Hindlimb muscle (tissue), 1 donor: Measurements from ENCODE around the gene TRPM5. TPM values are rescaled to one million over a fixed set of nuclear protein-coding genes. Genes with fewer than 3 reads are reported as not detected.
"Not testable (repeated sequence)": the region's sequence is repeated elsewhere in the genome, so short reads cannot be mapped to it uniquely, and the experiment has no call there.

ENCODE experiments used
- DNase-seq: peaks from one replicate; pipeline ENCODE4 v3.0.0-alpha.2; 2013
- polyA plus RNA-seq: library from polyadenylated mRNA; unstranded; fragments of 120-200 nt; gene quantifications from one replicate; pipeline ENCODE4 v1.2.1, GENCODE V29; 2013; ENCODE audit not compliant: insufficient read length

Gene TRPM5, protein sequence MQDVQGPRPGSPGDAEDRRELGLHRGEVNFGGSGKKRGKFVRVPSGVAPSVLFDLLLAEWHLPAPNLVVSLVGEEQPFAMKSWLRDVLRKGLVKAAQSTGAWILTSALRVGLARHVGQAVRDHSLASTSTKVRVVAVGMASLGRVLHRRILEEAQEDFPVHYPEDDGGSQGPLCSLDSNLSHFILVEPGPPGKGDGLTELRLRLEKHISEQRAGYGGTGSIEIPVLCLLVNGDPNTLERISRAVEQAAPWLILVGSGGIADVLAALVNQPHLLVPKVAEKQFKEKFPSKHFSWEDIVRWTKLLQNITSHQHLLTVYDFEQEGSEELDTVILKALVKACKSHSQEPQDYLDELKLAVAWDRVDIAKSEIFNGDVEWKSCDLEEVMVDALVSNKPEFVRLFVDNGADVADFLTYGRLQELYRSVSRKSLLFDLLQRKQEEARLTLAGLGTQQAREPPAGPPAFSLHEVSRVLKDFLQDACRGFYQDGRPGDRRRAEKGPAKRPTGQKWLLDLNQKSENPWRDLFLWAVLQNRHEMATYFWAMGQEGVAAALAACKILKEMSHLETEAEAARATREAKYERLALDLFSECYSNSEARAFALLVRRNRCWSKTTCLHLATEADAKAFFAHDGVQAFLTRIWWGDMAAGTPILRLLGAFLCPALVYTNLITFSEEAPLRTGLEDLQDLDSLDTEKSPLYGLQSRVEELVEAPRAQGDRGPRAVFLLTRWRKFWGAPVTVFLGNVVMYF (N-terminal part only)
- 0.08 TPM for polyA plus RNA-seq

DNA sequence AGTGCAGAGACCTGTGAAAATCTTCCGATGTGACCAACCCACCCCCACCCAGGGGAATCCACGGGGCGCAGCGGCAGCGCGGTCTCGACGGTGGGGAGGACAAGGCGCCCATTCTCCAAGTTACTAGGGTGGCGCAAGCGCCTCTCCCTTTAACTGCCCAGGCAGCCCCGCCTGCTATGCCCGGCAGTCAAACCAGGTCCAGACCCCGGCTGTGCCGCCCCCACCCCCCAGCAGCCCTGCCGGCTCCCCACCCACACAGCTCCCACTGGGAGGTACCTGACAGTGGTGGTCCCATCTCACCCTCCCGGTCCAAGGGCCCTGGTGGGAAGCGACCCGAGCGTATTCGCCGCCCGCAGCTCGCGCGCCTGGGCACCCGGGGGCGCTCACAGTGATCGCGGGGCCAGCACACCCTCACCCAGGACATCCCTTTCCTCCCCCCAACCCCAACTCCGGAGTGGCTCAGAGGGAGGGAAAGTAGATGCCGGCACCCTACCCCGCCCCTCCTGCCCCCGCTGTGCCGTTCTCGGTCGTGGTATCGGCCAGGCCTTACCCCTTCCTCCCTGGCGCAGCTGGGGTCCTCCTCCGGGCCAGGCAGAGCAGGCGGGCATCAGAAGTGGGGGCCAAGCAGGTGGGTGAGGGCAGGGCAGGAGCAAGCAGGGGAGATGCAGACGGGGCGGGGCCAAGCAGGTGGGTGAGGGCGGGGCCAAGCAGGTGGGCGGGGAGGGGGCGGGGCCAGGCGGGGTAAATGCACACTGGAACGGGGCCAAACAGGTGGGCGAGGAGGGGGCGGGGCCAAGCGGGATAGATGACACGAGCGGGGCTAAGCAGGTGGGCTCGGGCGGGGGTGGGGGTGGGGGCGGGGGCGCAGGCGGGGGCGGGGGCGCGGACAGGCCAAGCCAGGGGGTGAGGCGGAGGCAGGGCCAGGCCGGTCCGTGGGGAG, at the start of gene TRPM5:
Gene TRPM5 (minus strand): TSS at position 634 of the 940 bp plus-strand sequence. CDS start 21,478 bp downstream, outside the sequence.
- no peak for DNase-seq

DNA sequence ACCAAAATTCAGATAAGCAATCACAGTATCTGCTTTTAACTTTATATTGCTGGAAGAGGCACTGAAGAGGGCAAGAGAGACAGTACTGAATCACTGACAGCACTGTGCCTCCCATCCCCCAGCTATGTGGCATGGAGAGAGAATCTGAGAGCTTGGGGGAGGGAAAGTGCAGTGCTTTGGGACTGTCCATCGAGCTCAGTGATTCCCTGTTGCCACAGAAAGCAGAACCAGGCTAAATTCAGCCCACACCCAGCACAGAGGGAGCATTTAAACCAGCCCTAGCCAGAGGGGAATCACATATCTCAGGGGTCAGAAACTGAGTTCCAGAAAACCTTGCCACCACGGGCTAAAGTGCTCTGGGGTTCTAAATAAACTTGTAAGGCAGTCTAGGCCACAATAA, 44.8 kb upstream of the TRPM5 start:
- no peak for DNase-seq

DNA sequence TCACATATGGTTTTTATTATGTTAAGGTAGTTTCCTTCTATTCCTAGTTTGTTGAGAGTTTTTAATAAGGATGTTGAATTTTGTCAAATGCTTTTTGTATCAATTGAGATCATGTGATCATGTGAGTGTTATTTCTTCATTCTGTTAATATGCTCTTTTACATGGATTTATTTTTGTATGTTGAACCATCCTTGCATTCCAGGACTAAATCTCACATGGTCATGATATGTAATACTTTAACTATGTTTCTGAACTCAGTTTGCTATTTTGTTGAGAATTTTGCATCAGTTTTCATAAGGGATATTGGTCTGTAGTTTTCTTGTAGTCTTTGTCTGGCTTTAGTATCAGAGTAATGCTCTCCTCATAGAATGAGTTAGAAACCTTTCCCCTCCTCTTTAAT, 43.7 kb upstream of the TRPM5 start:
- no peak for DNase-seq

DNA sequence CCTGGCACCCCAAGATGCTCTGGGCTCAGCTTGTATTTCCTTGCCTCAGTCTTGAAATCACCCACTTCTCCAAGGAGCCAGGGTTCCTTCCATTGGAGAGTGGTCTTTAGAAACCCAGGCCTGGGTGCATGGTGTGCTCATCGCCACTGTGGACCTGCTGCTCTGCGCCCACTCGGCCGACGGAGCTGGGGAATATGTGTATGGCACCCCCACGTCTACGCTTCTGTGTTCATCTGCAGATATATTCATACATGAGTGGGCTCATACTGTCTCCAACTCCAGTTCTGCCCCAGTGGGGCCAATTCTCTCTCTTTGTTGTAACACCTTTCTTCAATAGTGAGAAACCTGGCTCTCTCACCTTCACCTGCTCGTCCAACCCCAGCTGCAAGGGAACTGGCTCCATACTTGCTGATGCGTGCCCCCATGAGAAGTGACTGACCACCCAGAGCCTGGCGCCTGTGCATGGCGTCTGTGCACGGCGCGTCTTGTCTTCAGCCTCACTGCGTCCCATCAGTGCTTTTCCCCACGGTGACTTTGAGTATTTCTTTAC, 40.3 kb upstream of the TRPM5 start:
- no peak for DNase-seq

- DNase-seq = no peak
Measured at GRCh38 chr11:2483426-2483825, 39.1 kb upstream of the TRPM5 start.

- no peak for DNase-seq
Measured at GRCh38 chr11:2482745-2483144, 38.4 kb upstream of the TRPM5 start.

DNA sequence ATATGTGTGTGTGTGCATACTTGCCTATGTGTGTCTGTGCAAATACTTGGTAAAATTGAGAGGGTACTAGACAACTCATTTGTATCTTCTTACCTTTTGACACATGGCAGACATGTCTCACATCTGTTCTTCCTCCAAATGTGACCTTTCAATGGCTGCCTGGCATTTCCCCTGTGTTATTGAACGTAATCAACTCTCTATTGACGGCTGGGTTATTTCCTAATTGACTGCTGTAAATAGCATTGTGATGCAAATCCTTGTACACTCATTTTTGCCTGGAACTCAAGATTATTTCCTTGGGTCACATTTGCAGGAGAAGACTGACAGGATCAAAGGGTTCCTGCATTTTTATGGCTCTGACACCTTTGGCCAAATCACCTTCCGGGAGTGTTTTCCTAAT, 37.9 kb upstream of the TRPM5 start:
- no peak for DNase-seq

GRCh38 chr11:2481253-2481652, 36.9 kb upstream of the TRPM5 start:
- DNase-seq = no peak

DNA sequence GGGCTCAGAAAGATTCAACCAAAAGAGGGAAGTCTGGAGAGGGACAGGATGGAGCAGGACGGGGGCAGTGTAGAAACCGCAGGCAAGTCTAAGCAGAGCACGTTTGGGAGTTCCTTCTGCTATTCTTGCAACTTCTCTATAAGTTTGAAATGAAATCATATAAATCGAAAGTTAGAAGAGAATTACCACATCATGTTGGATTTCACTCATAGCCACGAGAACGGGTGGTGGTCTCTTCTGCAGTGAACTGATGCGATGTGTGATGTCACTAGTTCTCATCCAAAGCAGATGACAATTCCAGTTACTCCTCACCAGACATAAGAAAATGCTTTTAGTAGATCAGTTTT, 36.5 kb upstream of the TRPM5 start:
- DNase-seq = no peak

GRCh38 chr11:2480067-2480873, 36.0 kb upstream of the TRPM5 start:
- not testable (repeated sequence) for DNase-seq

DNA sequence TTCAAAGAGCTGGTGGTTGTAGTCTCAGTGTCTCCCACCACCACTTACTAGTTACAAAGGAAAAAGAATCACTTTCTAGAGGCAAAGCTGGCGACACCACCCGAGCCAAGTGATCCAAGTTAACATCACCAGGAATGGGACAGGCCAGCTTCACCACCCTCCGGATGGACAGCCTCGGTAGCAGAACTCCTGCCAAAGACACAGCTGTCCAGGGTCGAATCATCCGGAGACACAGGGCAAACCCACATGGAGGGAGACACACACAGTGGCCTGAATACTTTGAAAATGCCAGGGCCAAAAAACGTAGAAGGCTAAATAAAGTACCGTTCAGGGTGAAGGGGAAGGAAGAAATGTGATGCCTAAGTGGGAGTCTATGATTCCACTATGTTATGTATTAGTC, 33.6 kb upstream of the TRPM5 start:
- DNase-seq = no peak

DNA sequence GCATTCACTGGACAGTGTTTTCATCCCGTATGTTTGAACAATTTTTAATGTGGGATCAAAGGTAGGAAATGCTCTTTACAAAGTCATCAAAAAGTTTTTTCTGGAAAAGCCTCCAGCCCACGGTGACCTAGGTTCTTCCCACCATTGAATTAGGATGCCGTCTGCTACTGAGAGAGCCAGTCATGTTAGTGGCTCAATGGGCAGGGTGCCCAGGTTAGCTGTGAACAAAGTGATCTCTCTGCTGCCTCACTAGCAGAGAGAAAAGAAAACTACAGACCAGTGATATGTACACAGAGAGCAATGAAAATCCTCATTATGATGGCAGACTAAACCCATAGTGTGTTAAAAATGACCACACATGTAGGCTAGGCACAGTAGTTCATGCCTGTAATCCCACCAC, 32.9 kb upstream of the TRPM5 start:
- DNase-seq = no peak

DNA sequence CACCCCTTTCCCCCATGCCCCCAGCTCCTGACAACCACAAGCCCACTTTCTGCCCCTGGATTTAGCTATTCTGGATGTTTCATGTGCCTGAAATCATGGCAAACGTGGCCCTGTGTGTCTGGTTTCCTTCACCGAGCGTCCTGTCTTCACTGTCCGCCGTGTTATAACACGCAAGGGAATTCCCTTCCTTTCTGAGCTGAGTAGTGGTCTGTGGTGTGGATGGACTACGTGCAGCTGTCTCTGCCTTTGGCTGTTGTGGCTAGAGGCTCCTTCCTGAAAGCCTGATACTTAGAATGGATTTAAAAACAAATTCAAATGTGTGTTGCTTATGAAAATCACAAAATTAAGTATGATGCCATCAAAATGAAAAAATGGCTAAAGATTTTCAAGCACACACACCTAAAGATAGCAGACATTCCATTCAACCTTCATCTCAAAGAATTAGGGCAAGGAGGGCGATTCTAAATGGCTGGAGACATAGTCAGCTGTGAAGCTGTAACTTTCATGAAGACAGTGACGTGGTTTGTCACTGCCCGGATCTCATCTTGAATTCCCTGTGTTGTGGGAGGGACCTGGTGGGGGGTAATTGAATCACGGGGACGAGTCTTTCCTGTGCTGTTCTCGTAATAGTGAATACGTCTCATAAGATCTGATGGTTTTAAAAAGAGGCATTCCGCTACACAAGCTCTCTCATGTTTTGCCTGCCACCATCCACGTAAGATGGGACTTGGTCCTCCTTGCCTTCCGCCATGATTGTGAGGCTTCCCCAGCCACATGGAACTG, 31.0 kb upstream of the TRPM5 start:
- no peak for DNase-seq

DNA sequence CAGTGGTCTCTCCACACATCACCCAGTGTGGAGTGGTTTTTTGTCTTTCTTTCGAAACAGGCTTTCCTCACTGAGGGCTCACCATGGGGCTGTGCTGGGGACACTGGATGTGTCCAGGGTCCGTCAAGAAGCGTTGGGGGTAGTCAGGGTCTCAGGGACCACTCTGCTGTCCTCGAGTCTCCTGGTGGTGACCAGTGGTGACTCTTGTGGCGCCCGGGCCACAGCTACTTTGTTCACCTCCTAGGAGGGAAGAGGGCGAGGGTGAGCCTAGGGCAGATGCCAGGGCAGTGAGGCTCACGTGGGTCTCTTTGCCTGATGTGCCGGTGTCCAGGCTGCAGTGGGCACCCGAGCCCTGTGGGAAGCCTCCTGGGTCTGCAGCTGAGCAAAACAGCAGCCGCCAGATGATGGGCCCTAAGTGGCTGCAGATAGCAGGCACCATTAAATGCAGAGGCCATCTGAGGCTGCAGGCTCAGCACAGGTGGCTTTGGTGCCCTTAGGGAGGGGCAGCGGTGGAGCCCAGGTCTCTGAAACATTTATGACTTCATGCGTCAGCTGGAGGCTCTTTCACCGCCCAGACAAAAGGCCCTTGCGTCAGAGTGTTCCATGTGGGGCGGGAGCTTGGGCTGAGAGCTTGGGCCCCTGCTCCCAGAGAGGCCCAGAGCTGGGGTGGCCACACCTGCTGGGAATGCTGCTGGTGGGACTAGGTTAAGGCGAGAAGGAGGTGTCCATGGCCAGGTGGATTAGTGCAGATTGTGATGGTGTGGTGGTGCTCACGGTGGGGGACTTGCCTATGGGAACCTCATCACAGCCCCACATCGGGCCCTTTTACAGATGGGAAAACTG, 30.0 kb upstream of the TRPM5 start:
- no peak for DNase-seq

GRCh38 chr11:2473361-2474058, 29.2 kb upstream of the TRPM5 start:
- DNase-seq = no peak

DNA sequence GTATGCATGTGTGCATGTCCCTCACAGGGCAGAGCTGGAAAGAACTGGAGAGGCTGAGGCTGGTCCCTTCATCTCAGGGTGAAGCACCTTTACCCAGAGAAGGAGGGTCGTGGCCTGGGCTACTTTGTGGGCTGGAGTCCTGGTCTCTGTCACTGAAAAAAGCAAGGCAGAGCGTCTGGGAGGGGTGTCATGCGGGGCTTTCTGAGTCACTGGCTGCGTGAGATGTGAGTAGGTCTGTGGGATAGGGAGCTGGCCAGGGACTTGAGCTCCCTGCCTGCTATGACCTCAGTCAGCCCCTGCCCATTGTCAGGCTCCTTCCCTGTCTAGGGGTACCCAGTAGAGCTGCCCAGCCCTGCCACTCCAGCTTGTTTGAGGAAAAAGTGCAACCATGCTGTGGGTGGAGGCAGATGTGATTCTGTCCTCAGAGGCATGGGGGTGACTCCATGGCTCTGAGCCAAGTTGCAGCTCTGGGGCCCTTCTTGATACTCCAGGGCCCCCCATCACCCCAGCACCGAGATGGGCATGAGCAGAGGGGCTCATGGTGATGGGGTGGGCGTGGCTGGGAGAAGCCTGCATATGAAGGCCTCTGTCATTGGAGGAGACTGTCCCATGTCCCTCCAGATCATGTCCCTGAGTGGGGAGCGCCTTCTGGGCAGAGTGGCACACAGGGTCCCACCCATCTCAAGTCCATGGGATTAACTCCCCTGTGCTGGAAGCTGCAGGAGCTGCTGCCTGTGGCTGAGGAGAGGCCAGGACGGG, 28.3 kb upstream of the TRPM5 start:
- DNase-seq = no peak

DNA sequence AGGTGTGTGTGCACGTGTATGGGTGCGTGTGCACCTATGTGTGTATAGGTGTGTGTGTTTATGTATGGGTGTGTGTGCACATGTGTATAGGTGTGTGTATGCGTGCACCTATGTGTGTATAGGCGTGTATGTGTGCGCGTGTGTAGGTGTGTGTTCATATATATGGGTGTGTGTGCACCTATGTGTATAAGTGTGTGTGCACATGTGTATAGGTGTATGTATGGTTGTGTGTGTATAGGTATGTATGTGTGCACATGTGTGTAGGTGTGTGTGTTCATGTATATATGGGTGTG, 27.4 kb upstream of the TRPM5 start:
- DNase-seq = no peak

GRCh38 chr11:2471048-2471803, 26.9 kb upstream of the TRPM5 start:
- DNase-seq = no peak
